Effector memory CD8-positive, alpha-beta T cell (primary cell): Measurements from ENCODE around the gene MAGI1.

ENCODE experiments used
- ATAC-seq: fragments of 150-1000 bp; cut with Tn5 transposase; replicated peaks from 2 replicates; pipeline ENCODE4 v1.10.0; 2021; ENCODE audit warnings: mild to moderate bottlenecking, moderate library complexity
- DNase-seq, 3 experiments: peaks; one replicate each; pipeline ENCODE4 v3.0.0; 2021
- H3K27ac Mint-ChIP-seq, 2 donors: one replicate each; pipeline ENCODE4 v1.8.0; 2022; ENCODE audit warnings: mild to moderate bottlenecking in 2 of 2, mixed read lengths in 2 of 2, moderate library complexity in 2 of 2
- H3K27me3 Mint-ChIP-seq, 2 donors: one replicate each; pipeline ENCODE4 v1.8.0; 2022; ENCODE audit warnings: mixed read lengths in 2 of 2
- H3K36me3 Mint-ChIP-seq: one replicate; pipeline ENCODE4 v1.8.0; 2022; ENCODE audit warnings: mild to moderate bottlenecking, moderate library complexity, mixed read lengths; ENCODE audit not compliant: insufficient read depth
- H3K4me1 Mint-ChIP-seq, 2 donors: one replicate each; pipeline ENCODE4 v1.8.0; 2022; ENCODE audit warnings: low read depth in 2 of 2, mixed read lengths in 2 of 2
- H3K4me3 Mint-ChIP-seq, 2 donors: one replicate each; pipeline ENCODE4 v1.8.0; 2022; ENCODE audit warnings: mild to moderate bottlenecking in 2 of 2, mixed read lengths in 2 of 2, moderate library complexity in 2 of 2
- H3K9me3 Mint-ChIP-seq, 2 donors: one replicate each; pipeline ENCODE4 v1.8.0; 2022; ENCODE audit warnings: mixed read lengths in 2 of 2

MAGI1 gene

DNA sequence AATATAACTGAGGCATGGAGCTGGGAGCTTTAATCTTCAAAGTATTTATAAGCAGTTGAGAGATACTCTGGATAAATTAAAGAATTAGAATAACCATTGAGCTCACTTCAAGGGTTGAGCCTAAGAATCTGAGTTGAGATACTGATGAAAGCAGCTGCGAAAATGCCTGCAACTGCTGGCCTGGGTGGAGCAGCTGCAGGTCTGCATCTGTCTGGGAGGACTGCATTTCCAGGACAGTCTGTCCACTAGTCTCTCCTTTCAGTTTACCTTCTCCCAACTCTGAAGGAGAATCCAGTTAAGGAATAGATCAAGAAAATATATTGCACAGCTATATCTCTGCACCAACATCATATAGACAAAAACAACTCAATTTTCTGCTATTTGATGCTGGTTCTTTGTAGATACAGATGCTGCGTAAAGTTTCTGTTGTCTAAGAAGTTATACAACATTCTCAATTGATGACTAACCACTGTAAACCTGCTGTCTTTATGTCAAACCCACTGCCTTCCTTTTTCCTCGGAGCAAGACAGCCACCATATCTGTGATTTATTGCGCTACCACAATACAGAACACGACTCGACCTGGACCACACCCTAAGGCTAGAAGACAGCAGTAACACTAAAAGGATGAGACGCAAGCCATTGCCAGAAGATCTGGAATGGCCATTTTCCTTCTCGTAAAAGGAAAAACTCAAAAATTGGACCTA, 245.1 kb downstream of the MAGI1 start:
- Mint-ChIP-seq H3K4me3 (no peak overlapping the region), H3K36me3 (no peaks in the 10 kb centered on the region), H3K27ac (no peak overlapping the region), H3K9me3 (no peaks in the 10 kb centered on the region), H3K27me3 (no peaks in the 10 kb centered on the region), H3K4me1 (no peaks in the 10 kb centered on the region)
- no peak for DNase-seq
- no peak for ATAC-seq

DNA sequence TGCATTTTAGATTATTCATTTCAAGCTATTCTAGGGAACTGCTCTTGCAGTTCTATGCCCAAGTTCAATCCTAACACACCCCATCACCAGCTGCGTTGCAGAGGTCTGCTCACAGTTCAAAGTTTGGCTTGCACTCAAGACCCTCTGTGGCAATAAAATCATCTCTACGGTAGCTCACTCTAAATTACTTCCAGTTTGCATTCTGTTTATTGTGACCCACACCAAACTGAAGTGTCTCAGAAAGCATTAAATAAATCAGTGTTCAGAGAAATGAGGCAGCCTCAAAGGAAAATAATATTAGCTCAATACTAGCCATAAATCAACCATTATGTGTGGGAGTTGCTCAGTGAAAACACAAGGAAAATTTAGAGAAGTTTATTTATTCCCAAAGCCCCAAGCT, 250.3 kb downstream of the MAGI1 start:
- Mint-ChIP-seq H3K36me3 (no peaks in the 10 kb centered on the region), H3K4me1 (no peaks in the 10 kb centered on the region), H3K27ac (no peak overlapping the region), H3K27me3 (no peaks in the 10 kb centered on the region), H3K4me3 (no peak overlapping the region), H3K9me3 (no peaks in the 10 kb centered on the region)
- ATAC-seq: no peak
- DNase-seq: no peak

DNA sequence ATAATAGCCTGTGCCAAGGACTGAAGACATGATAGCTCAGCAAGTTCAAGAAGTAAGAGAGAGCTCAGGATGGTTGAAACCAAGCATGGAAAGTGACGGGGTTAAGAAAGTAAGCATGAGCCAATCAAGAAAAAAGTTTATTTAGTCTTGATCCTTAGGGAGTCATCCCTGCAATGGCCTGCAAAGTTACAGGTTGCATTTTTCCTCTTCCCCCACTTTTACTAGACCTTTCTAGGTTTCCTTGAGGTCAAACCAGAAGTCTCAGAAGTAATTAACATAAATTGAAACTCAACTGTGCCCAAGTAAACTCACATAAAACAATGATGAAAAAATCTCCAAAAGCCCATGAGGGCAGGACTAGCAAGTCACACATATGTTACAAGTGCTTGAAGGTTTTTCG, 250.9 kb downstream of the MAGI1 start:
- ATAC-seq (no peak), DNase-seq (no peak)
- Mint-ChIP-seq H3K4me3 (no peak overlapping the region), H3K9me3 (no peaks in the 10 kb centered on the region), H3K27ac (no peak overlapping the region), H3K36me3 (no peaks in the 10 kb centered on the region), H3K4me1 (no peaks in the 10 kb centered on the region), H3K27me3 (no peaks in the 10 kb centered on the region)

DNA sequence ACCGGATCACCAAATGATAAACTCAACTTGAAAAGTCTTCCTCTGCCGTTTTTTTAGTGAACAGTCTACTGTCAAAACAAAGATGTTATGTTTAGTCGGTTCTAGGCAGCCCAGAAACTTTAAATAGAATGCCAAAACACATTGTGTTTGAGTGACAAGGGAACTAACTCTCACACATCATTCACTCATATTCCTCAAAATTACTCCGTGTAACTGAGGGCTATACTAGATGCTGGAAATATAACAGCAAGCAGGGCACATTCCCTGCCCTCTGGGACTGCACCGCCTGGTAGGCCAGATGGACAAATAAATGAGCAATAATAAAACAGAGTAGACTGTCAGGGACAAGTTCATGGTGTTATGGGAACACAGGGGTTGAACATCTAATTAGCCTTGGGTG, 251.4 kb downstream of the MAGI1 start:
- Mint-ChIP-seq H3K27me3 (no peaks in the 10 kb centered on the region), H3K36me3 (no peaks in the 10 kb centered on the region), H3K4me3 (no peak overlapping the region), H3K27ac (no peak overlapping the region), H3K9me3 (no peaks in the 10 kb centered on the region), H3K4me1 (no peaks in the 10 kb centered on the region)
- ATAC-seq (no peak), DNase-seq (no peak)

DNA sequence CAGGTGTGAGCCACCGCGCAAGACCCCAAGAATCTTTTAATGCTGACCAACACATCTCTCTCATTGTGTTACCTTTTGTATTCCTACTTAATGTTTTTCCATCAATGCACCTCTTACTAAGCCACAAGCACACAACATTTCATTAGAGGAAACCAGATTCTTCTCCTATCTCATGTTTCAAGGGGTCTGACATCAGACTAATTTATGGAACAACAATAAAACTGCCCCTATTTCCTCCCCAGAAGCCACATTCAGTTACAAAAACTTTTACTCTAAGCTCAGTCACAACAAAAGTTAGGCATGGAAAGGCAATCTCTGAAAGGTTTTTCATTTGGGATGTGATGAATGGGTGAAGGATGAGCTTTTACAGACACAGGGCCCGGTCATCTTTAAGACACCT, 251.8 kb downstream of the MAGI1 start:
- H3K27ac Mint-ChIP-seq: no peak overlapping the region
- no peak for DNase-seq
- no peaks in the 10 kb centered on the region for H3K9me3 Mint-ChIP-seq
- no peaks in the 10 kb centered on the region for H3K36me3 Mint-ChIP-seq
- no peak overlapping the region for H3K4me3 Mint-ChIP-seq
- no peak for ATAC-seq
- H3K4me1 Mint-ChIP-seq: no peaks in the 10 kb centered on the region
- H3K27me3 Mint-ChIP-seq: no peaks in the 10 kb centered on the region

DNA sequence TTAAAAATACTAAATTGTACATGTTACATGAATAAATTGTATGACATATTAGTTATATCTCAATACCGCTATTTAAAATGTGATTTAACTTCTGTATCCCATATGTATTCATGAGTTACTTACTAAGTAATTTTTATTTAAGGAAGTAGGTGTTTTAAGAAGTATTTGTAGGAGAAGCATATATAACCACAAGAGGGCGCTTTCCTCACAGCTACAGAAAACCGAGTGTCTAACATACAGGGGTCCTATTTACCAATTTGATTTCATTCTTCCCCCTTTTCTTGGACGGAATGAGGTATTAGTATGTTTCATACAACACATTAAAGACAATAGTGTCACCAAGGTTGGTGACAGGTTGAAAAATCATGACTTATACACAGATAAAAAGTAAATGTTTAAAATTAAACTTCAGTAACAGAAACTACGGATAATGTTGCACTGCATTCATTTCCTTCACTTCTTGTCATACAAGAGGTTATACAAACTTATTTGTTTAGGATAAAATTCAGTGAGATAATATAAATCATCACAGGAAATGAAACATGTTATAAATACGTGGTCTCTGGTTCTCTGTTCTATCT, 253.6 kb downstream of the MAGI1 start:
- Mint-ChIP-seq H3K4me3 (no peak overlapping the region), H3K27ac (no peak overlapping the region), H3K9me3 (no peaks in the 10 kb centered on the region), H3K4me1 (no peaks in the 10 kb centered on the region), H3K27me3 (no peaks in the 10 kb centered on the region), H3K36me3 (no peaks in the 10 kb centered on the region)
- ATAC-seq: no peak
- no peak for DNase-seq

DNA sequence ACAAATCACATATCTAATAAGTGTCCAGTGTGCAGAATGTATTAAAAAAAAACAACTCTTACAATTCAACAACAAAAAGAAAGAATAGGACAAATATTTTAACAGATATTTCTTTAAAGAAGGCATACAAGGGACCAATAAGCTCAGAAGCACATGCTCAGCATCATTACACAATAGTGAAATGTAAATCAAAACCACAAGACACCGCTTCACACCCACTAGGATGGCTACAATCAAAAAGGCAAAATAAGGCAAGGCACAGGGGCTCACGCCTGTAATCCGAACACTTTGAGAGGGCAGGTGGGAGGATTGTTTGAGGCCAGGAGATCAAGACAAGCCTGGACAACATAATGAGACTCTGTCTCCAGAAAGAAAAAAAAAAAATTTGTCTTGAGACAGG, 255.6 kb downstream of the MAGI1 start:
- H3K27me3 Mint-ChIP-seq: no peaks in the 10 kb centered on the region
- DNase-seq (no peak), ATAC-seq (no peak)
- H3K4me1 Mint-ChIP-seq: no peaks in the 10 kb centered on the region
- H3K4me3 Mint-ChIP-seq: no peak overlapping the region
- peaks cover 0 to 6% of the 10 kb centered on the region in 2 donors for H3K9me3 Mint-ChIP-seq
- H3K36me3 Mint-ChIP-seq: no peaks in the 10 kb centered on the region
- peak overlapping the region in 1 of 2 donors; percentile 59 for H3K27ac Mint-ChIP-seq

DNA sequence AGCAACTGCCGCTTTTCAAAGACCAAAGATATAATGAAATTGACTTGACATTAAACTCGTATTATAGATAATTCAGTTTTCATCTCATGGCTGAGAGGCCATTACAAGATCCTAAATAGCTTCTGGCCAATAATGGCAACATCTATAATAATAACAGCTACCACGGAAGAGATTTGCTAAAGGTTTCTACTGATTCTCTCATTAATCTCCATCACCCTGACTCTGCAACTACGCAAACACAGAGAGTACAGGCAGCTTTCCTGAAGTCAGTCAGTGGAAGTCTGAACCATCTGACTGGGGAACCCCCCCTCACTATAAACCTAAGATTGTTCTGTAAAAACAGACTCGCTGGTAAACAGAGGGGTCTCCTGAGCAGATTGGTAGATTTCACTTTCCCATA, 257.1 kb downstream of the MAGI1 start:
- H3K4me3 Mint-ChIP-seq: no peak overlapping the region
- DNase-seq: no peak
- ATAC-seq: no peak
- H3K36me3 Mint-ChIP-seq: no peaks in the 10 kb centered on the region
- no peaks in the 10 kb centered on the region for H3K27me3 Mint-ChIP-seq
- H3K27ac Mint-ChIP-seq: no peak overlapping the region
- H3K9me3 Mint-ChIP-seq: peaks cover 0 to 6% of the 10 kb centered on the region in 2 donors
- H3K4me1 Mint-ChIP-seq: no peaks in the 10 kb centered on the region

DNA sequence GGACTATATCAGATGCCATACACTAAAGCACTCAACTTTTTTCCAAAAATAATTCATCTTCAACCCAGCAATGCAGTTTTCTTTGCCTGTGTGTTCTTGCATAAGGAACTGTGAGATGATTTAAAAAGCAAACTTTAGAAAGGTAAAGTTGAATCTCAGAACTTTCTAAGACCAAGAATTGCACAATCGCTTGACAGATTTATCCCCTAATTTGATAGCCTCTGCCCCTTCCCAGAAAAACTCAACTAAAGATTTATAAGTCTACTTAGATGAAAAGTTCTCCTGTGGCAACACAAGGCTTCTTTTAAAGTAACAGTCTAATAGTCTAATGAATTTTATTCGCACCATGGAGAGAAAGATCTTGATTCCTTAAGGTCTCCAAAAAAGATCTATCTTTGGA, 259.3 kb downstream of the MAGI1 start:
- no peak for ATAC-seq
- Mint-ChIP-seq H3K27ac (no peak overlapping the region), H3K4me1 (no peaks in the 10 kb centered on the region)

DNA sequence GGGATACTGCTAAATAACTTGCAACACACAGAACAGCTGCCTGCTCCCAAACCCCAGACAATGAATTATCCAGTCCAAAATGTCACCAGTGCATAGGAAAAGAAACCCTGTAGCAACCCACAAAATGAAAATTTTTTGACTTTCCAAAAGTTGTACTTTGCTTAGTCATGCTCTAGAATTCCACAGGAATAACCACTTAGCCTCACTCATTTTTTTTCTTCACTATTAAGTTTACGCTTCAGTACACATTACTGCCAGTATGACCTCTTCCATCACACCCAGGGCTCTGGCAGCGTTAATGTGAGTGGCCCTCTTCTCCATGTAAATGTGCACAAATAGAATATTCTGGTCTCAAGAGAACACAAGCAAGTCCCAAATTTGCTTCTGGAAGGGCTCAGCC, 259.8 kb downstream of the MAGI1 start:
- Mint-ChIP-seq H3K4me1 (no peaks in the 10 kb centered on the region), H3K27ac (no peak overlapping the region)
- no peak for ATAC-seq

More for the DNA sequence above, 259.3 kb downstream of the MAGI1 start:
- H3K27me3 Mint-ChIP-seq: no peaks in the 10 kb centered on the region
- no peaks in the 10 kb centered on the region for H3K36me3 Mint-ChIP-seq
- H3K4me3 Mint-ChIP-seq: no peak overlapping the region
- DNase-seq: no peak
- peaks cover 0 to 6% of the 10 kb centered on the region in 2 donors for H3K9me3 Mint-ChIP-seq

DNA sequence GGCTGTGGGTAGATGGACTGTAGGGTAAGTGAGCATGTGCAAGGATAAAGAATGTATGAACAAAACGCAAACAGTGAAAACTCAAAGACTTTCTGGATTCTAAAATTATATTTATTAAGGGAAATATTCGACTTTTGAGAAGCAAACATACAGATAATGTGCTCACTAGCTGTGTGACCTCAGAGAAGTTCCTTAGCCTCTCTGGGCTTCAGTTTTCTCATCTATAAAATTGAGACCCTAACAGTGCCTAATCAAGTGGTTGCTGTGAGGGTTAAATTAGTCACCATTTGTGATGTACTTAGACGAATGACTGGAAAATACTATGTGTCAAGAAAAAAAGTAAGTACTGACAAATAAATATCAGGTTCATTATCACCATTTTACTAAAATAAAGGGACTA, 261.7 kb downstream of the MAGI1 start:
- ATAC-seq: no peak
- H3K27ac Mint-ChIP-seq: no peak overlapping the region
- no peak for DNase-seq
- no peaks in the 10 kb centered on the region for H3K36me3 Mint-ChIP-seq
- no peaks in the 10 kb centered on the region for H3K4me1 Mint-ChIP-seq
- H3K9me3 Mint-ChIP-seq: peaks cover 0 to 10% of the 10 kb centered on the region in 2 donors
- H3K4me3 Mint-ChIP-seq: no peak overlapping the region
- H3K27me3 Mint-ChIP-seq: no peaks in the 10 kb centered on the region

More for the DNA sequence above, 259.8 kb downstream of the MAGI1 start:
- H3K27me3 Mint-ChIP-seq: no peaks in the 10 kb centered on the region
- no peaks in the 10 kb centered on the region for H3K36me3 Mint-ChIP-seq
- no peak overlapping the region for H3K4me3 Mint-ChIP-seq
- peaks cover 0 to 6% of the 10 kb centered on the region in 2 donors for H3K9me3 Mint-ChIP-seq
- DNase-seq: no peak

DNA sequence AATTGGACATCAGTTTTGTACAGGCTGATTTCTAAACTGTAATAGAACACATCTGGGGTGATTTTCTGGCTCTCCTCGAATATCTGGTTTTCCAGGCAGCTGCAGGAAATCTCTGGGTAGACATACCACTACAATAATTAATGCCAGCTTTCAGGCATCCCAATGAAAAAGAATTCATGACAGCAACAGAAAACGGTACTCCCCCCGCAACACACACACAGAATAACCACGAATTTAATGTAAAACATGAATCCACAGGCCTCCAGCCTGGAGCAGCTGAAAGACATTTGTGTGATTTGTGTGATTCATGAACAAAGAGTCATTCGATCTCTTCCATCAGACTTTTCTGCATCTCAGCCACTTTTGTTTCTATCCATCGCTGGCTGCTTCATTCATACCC, 262.2 kb downstream of the MAGI1 start:
- no peak overlapping the region for H3K4me3 Mint-ChIP-seq
- H3K4me1 Mint-ChIP-seq: no peaks in the 10 kb centered on the region
- H3K9me3 Mint-ChIP-seq: peaks cover 0 to 14% of the 10 kb centered on the region in 2 donors
- DNase-seq: no peak
- no peak for ATAC-seq
- no peak overlapping the region for H3K27ac Mint-ChIP-seq
- no peaks in the 10 kb centered on the region for H3K27me3 Mint-ChIP-seq
- no peaks in the 10 kb centered on the region for H3K36me3 Mint-ChIP-seq

DNA sequence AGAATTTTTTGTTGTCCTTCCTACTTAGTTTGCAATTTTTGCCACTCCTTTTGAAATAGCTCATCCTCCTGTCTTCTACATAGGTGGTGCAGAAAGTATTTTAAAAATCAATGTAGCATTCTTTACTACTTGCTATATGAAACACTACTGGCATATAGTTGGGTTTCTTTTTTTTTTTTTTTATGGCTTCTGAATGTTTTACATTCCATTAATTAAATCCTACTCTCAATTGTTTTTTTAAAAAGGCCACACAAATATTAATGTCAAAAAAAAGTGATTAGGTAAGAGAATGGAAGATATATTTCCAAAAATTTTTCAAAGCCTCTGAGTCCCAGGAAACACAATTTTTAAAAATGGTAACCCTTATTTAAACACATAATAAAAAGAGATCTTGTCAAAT, 262.6 kb downstream of the MAGI1 start:
- Mint-ChIP-seq H3K27me3 (no peaks in the 10 kb centered on the region), H3K36me3 (no peaks in the 10 kb centered on the region), H3K27ac (no peak overlapping the region), H3K4me3 (no peak overlapping the region), H3K4me1 (no peaks in the 10 kb centered on the region), H3K9me3 (peaks cover 0 to 14% of the 10 kb centered on the region in 2 donors)
- ATAC-seq: no peak
- DNase-seq: no peak

DNA sequence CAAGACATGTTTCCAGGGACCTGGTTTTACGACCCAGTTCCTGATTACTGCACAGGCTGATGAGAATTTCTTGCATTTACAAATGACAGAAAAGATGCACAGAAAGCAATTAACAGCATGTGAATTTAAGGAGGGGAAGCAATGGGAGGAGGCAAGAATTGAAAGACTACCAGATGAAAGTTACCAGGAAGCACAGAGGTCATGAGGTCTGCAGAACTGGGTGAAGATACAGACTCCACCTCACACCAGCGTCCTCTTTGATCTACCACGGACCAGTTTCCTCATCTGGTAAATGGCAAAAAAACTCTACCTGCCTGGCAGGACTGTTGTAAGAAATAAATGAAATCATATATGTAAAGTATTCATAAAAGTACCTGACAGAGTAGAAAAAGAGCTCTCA, 266.0 kb downstream of the MAGI1 start:
- Mint-ChIP-seq H3K4me3 (no peak overlapping the region), H3K4me1 (no peaks in the 10 kb centered on the region), H3K27ac (no peak overlapping the region), H3K36me3 (no peaks in the 10 kb centered on the region), H3K9me3 (peaks cover 0 to 9% of the 10 kb centered on the region in 2 donors), H3K27me3 (no peaks in the 10 kb centered on the region)
- DNase-seq: no peak
- ATAC-seq: no peak
